PC-3 (cell line): Measurements from ENCODE around the gene ATP11C. TPM values are rescaled to one million over a fixed set of nuclear protein-coding genes. Genes with fewer than 3 reads are reported as not detected.

Experiments used
- ATAC-seq: fragments of 200-7000 bp; cut with Tn5 transposase; 2 replicates; pipeline ENCODE4 v1.9.1; 2020; ENCODE audit warnings: mild to moderate bottlenecking, moderate library complexity
- BruUV-seq: library from RNA; stranded (reverse); fragments of 400-500 nt; replicated peaks from 2 replicates; lab custom pipeline; 2021; lab: Mats Ljungman, UMichigan
- CTCF ChIA-PET: fragments of 300-600 bp; sonication (Branson Sonifier 250); formaldehyde crosslinking; loops from one replicate; lab custom pipeline; 2022; ENCODE audit warnings: antibody characterized with exemption; lab: Charles Lee
- POLR2A ChIA-PET: fragments of 300-600 bp; sonication (Branson Sonifier 250); formaldehyde crosslinking; loops from one replicate; lab custom pipeline; 2022; ENCODE audit warnings: antibody characterized with exemption; ENCODE audit not compliant: unreplicated experiment; lab: Charles Lee
- DNase-seq: peaks from one replicate; pipeline ENCODE4 v3.0.0-alpha.2; 2015
- H2AFZ ChIP-seq: fragments of 300-600 bp; sonication (generic); 2 replicates; pipeline ENCODE4 v1.6.0; 2016; ENCODE audit warnings: antibody characterized with exemption, low read length
- H3F3A ChIP-seq: fragments of 300-600 bp; sonication (generic); one replicate; pipeline ENCODE4 v1.6.0; 2017; ENCODE audit warnings: antibody characterized with exemption, low read length, control low read depth, mild to moderate bottlenecking; ENCODE audit not compliant: unreplicated experiment
- H3K27ac ChIP-seq: fragments of 300-600 bp; sonication (generic); 2 replicates; pipeline ENCODE4 v1.5.1; 2016; ENCODE audit warnings: mild to moderate bottlenecking, low read length
- H3K27me3 ChIP-seq: fragments of 300-600 bp; sonication (generic); 2 replicates; pipeline ENCODE4 v1.6.1; 2016; ENCODE audit warnings: low read length, mixed read lengths
- H3K36me3 ChIP-seq: fragments of 300-600 bp; sonication (generic); 2 replicates; pipeline ENCODE4 v1.6.1; 2016; ENCODE audit warnings: low read depth, mixed run types, low read length, mixed read lengths
- H3K4me1 ChIP-seq: fragments of 300-600 bp; sonication (generic); 2 replicates; pipeline ENCODE4 v1.5.1; 2016; ENCODE audit warnings: low read length; ENCODE audit not compliant: insufficient read depth
- H3K4me2 ChIP-seq: fragments of 300-600 bp; sonication (generic); 2 replicates; pipeline ENCODE4 v1.6.0; 2016; ENCODE audit warnings: low read length
- H3K4me3 ChIP-seq: fragments of 300-600 bp; sonication (generic); 2 replicates; pipeline ENCODE4 v1.5.1; 2016; ENCODE audit warnings: mild to moderate bottlenecking, low read length, mixed read lengths
- H3K79me2 ChIP-seq: fragments of 300-600 bp; sonication (generic); 2 replicates; pipeline ENCODE4 v1.6.1; 2017; ENCODE audit warnings: low read length, mixed read lengths
- H3K9ac ChIP-seq: fragments of 300-600 bp; sonication (generic); 2 replicates; pipeline ENCODE4 v1.6.0; 2016; ENCODE audit warnings: mild to moderate bottlenecking, low read length
- H3K9me2 ChIP-seq: fragments of 300-600 bp; sonication (generic); replicated peaks from 2 replicates; pipeline ENCODE4 v1.6.1; 2016; ENCODE audit warnings: mixed run types, low read length, mixed read lengths
- H3K9me3 ChIP-seq: fragments of 300-600 bp; sonication (generic); 2 replicates; pipeline ENCODE4 v1.6.1; 2016; ENCODE audit warnings: low read length, mixed read lengths
- H4K20me1 ChIP-seq: fragments of 300-600 bp; sonication (generic); 2 replicates; pipeline ENCODE4 v1.6.1; 2016; ENCODE audit warnings: low read length, mixed read lengths
- EZH2 ChIP-seq: fragments of 300-600 bp; sonication (generic); IDR thresholded peaks from one replicate; pipeline ENCODE4 v1.6.1; 2017; ENCODE audit warnings: antibody characterized with exemption, mild to moderate bottlenecking, low read length; ENCODE audit not compliant: unreplicated experiment
- EZH2phosphoT487 ChIP-seq: fragments of 300-600 bp; sonication (generic); IDR thresholded peaks from 2 replicates; pipeline ENCODE4 v1.6.1; 2018; ENCODE audit warnings: mild to moderate bottlenecking, antibody characterized with exemption, low read length, borderline replicate concordance
- intact Hi-C: fragments of 100-400 bp; cut with micrococcal nuclease; formaldehyde crosslinking; loops from 2 replicates; pipeline ENCODE4 v1.9.0; 2023
- total RNA-seq: library from RNA; depleted of rRNA; stranded (reverse); fragments of >200 nt; gene quantifications from 2 replicates; pipeline ENCODE4 v1.2.3, GENCODE V29; 2014
- TF ChIP-seq, protein P1 (sequence below): fragments of 300-600 bp; sonication (generic); conservative IDR thresholded peaks from 2 replicates; pipeline ENCODE4 v1.5.1; 2017; ENCODE audit warnings: antibody characterized with exemption, low read depth, mild to moderate bottlenecking, low read length

The ATP11C gene
- total RNA-seq, 1 experiment from 2014 or later, result 25.8 TPM

DNA sequence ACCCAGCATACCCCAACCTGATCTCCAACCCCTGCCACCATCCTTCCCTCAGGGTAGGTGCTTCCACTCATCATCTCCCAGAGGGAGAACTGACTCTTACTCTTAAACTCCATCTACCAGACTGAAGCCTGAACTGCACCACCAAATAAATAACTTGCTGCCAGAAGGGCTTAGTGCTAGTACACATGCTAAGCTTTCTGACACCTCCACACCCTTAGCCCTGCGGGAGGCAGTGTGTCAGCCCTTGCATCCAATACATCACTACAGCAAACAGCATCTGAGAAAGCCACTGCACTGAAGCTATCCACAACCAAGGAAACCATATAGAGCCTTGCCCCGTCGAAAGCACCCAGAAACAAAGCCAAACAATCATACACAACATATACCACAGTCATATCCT, 156.3 kb downstream of the ATP11C start:
- Histone ChIP-seq H3K9me3 (no peaks in the 10 kb centered on the region), H3K4me3 (no peak overlapping the region), H3K4me2 (no peak overlapping the region), H3F3A (no peaks in the 10 kb centered on the region), H3K36me3 (peaks cover 4% of the 10 kb centered on the region; the same call in 1 of the 2 replicates), H3K9me2 (no peaks in the 10 kb centered on the region), H3K27ac (no peak overlapping the region), H3K27me3 (no peaks in the 10 kb centered on the region), H3K4me1 (no peaks in the 10 kb centered on the region), H2AFZ (no peak overlapping the region), H4K20me1 (no peaks in the 10 kb centered on the region), H3K79me2 (no peaks in the 10 kb centered on the region), H3K9ac (no peak overlapping the region)
- ATAC-seq, result no peak
- BruUV-seq, result no TSS peak
- ChIA-PET POLR2A (no interaction called here), CTCF (no interaction called here)
- DNase-seq, result no peak
- intact Hi-C loops, result no loop called here
- TF ChIP-seq, protein P1, sequence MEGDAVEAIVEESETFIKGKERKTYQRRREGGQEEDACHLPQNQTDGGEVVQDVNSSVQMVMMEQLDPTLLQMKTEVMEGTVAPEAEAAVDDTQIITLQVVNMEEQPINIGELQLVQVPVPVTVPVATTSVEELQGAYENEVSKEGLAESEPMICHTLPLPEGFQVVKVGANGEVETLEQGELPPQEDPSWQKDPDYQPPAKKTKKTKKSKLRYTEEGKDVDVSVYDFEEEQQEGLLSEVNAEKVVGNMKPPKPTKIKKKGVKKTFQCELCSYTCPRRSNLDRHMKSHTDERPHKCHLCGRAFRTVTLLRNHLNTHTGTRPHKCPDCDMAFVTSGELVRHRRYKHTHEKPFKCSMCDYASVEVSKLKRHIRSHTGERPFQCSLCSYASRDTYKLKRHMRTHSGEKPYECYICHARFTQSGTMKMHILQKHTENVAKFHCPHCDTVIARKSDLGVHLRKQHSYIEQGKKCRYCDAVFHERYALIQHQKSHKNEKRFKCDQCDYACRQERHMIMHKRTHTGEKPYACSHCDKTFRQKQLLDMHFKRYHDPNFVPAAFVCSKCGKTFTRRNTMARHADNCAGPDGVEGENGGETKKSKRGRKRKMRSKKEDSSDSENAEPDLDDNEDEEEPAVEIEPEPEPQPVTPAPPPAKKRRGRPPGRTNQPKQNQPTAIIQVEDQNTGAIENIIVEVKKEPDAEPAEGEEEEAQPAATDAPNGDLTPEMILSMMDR, result no peak
- TF ChIP-seq EZH2phosphoT487 (no peak), EZH2 (no peak)

DNA sequence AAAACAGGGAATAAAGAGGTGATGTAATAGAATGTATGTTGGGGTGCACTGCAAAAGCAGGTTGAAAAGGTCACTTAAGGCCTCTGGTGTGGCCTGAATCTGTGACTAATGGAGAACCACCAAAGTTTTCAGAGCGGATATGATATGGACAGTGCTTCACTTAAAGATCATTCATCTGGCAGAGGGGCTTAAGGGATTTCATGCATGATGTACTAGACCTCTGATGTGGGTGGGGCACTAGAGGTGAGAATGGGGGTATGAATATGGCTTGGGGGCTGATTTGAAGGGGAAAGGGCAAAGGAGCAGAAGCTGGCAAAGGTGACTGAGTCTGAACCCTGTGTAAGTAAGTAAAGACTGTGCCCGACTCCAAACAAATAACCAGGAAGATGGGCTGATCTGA, 162.5 kb downstream of the ATP11C start:
- H3F3A ChIP-seq, result no peaks in the 10 kb centered on the region
- CTCF ChIA-PET, result no interaction called here

DNA sequence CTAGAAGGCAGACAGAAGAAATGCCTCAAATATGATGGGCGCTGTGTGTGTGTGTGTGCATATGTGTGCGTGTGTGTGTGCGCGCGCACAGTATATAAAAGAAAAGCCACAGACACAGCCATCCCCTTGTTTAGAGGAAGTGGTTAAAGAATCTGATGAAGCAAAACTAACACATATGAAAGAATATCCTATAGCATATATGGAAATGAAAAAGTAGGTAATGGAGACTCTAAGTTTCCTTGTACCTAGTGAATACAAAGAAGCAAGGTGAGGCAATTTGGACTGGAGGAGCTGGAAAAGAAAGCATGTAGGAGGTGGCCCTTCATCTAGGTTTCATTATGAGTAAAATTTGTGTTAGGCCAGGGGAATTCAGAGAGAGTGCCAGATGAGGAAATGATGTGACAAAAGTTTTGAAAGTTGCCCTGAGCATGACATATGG, 166.3 kb downstream of the ATP11C start:
- no peak overlapping the region for H3K4me2 ChIP-seq
- no TSS peak for BruUV-seq

More for the DNA sequence above, 162.5 kb downstream of the ATP11C start:
- Histone ChIP-seq H3K9me3 (no peaks in the 10 kb centered on the region), H3K79me2 (no peaks in the 10 kb centered on the region), H3K27ac (no peak overlapping the region), H3K4me1 (no peaks in the 10 kb centered on the region), H3K4me2 (no peak overlapping the region), H3K27me3 (no peaks in the 10 kb centered on the region), H3K4me3 (no peak overlapping the region), H4K20me1 (no peaks in the 10 kb centered on the region), H3K9ac (no peak overlapping the region), H2AFZ (no peak overlapping the region), H3K9me2 (no peaks in the 10 kb centered on the region), H3K36me3 (peaks cover 4% of the 10 kb centered on the region; the same call in 1 of the 2 replicates)
- POLR2A ChIA-PET, result no interaction called here
- DNase-seq, result no peak
- no peak for ATAC-seq
- TF ChIP-seq EZH2 (no peak), EZH2phosphoT487 (no peak)
- TF ChIP-seq, protein P1, result no peak
- no TSS peak for BruUV-seq
- intact Hi-C loops, result no loop called here

More for the DNA sequence above, 166.3 kb downstream of the ATP11C start:
- no peak overlapping the region for H2AFZ ChIP-seq
- ChIA-PET CTCF (no interaction called here), POLR2A (no interaction called here)
- no peaks in the 10 kb centered on the region for H4K20me1 ChIP-seq
- no peaks in the 10 kb centered on the region for H3K9me3 ChIP-seq
- TF ChIP-seq, protein P1, result no peak
- TF ChIP-seq EZH2phosphoT487 (no peak), EZH2 (no peak)
- H3K79me2 ChIP-seq, result no peaks in the 10 kb centered on the region
- no peak for DNase-seq
- H3K36me3 ChIP-seq, result no peaks in the 10 kb centered on the region
- no peak for ATAC-seq
- no peaks in the 10 kb centered on the region for H3K4me1 ChIP-seq
- H3K4me3 ChIP-seq, result no peak overlapping the region
- no peaks in the 10 kb centered on the region for H3K9me2 ChIP-seq
- H3K27ac ChIP-seq, result no peak overlapping the region
- H3K9ac ChIP-seq, result no peak overlapping the region
- no peaks in the 10 kb centered on the region for H3K27me3 ChIP-seq
- intact Hi-C loops, result no loop called here
- H3F3A ChIP-seq, result no peaks in the 10 kb centered on the region
